ENCODE results near the gene EIF4A3.

Gene EIF4A3

DNA sequence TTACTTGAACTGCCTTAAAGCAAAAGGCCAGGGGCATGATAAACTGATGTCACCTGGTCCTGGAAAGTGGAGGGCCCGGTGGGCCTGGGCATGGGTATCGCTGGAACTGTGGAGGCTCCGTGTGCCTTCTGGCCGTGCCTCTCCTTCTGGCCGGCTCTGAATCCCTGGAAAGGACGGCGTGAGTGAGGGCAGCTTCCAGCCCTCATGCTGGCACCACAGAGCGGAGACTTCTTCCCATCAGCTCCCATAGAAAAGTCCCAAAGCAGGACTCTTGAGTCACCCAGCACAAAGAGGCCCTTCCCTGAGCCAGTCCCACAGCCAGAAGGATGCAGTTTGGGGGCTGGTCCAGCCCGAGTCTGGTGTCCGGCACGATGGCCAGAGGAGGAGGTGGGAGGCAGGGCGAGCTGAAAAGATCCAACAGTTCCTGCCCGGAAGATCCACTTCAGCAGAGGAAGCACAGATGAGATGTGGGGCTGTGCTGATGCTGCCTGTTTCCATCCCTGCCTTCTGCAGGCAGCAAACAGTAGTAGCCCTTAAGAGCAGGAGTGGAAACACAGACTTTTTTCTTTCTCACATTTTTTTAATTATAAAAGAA is 37.8 kb downstream of the EIF4A3 start:
- no peak for DNase-seq
- Mint-ChIP-seq H3K36me3 (no peaks in the 10 kb centered on the region), H3K4me1 (no peaks in the 10 kb centered on the region), H3K27me3 (no peaks in the 10 kb centered on the region), H3K9me3 (no peaks in the 10 kb centered on the region), H3K4me3 (no peak overlapping the region), H3K27ac (no peak overlapping the region)
- CTCF ChIA-PET, result no interaction called here

DNA sequence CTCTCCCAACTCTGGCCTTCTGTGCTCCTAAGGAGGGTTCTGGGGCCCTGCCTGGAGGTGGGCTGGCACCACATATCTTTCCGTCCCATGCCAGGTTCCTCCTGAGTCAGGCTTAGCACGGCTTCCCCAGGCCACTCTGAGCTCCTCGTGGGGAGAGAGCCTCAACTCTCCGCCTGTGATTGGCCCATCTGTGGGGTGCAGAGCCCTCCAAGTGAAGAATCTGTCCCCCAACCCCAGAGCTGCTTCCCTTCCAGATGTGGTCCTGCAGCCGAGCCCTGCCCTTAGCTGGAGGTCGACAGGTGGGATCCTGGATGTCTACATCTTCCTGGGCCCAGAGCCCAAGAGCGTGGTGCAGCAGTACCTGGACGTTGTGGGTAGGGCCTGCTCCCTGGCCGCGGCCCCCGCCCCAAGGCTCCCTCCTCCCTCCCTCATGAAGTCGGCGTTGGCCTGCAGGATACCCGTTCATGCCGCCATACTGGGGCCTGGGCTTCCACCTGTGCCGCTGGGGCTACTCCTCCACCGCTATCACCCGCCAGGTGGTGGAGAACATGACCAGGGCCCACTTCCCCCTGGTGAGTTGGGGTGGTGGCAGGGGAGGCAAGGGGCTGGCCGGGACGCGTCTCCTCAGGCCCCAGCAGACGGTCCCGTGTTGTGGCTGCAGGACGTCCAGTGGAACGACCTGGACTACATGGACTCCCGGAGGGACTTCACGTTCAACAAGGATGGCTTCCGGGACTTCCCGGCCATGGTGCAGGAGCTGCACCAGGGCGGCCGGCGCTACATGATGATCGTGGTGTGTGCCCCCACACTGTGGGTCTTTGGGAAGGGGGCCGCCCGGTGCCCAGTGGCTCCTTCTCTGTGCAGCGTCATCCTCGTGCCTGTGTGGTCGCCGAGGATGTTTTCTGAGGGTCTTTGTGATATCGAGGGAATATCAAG is 38.6 kb downstream of the EIF4A3 start:
- Mint-ChIP-seq H3K36me3 (no peaks in the 10 kb centered on the region), H3K4me1 (no peaks in the 10 kb centered on the region), H3K4me3 (no peak overlapping the region), H3K27me3 (no peaks in the 10 kb centered on the region), H3K9me3 (no peaks in the 10 kb centered on the region), H3K27ac (peak overlapping the region; percentile 37)
- DNase-seq, result no peak
- CTCF ChIA-PET, result no interaction called here

DNA sequence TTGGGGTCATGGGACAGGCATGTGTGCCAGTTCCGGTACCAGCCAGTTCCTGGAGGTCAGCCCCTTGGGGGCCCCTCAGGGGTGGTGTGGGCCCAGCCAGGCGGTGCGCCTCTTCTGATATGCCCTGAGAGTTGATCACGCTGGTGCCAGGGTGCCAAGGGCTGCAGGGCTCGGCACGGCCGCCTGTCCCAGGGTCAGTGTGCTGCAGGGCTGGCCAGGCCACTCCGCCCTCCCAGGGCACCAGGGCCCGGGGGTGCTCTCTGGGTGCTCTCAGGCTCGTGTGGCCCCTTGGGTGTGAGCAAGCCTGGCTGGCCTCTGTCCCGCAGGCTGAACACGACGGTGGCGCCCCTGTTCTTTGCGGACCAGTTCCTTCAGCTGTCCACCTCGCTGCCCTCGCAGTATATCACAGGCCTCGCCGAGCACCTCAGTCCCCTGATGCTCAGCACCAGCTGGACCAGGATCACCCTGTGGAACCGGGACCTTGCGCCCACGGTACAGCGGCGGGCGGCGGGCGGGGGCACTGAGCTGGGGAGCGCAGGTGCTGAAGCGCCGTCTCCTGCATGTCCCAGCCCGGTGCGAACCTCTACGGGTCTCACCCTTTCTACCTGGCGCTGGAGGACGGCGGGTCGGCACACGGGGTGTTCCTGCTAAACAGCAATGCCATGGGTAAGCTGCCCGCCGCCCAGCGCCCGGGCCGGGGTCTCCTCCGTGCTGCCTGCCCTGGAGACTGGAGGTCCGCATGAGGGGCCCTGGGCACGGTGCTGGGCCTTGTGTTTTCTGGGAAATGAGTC is 39.5 kb downstream of the EIF4A3 start:
- Mint-ChIP-seq H3K27me3 (peaks cover 2% of the 10 kb centered on the region), H3K27ac (no peak overlapping the region), H3K4me1 (peaks cover 4% of the 10 kb centered on the region), H3K36me3 (no peaks in the 10 kb centered on the region), H3K9me3 (no peaks in the 10 kb centered on the region), H3K4me3 (no peak overlapping the region)
- CTCF ChIA-PET, result no interaction called here
- no peak for DNase-seq

DNA sequence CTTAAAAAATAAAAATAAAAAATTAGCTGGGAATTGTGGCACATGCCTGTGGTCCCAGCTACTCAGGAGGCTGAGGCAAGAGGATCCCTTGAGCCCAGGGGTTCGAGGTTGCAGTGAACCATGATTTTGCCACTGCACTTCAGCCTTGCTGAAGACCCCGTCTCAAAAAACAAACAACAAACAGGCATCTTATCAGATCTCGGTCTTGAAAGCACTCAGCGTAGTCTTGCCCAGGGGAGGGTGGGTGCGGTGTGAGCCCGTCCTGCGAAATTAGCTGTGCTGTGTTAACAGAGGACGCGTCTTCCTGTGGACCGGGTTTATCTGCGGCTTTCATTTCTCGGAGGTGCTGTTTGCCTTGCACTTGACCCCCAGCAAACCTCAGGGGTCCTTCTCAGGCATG is 40.2 kb downstream of the EIF4A3 start:
- H3K4me3 Mint-ChIP-seq, result no peak overlapping the region
- H3K4me1 Mint-ChIP-seq, result peaks cover 11% of the 10 kb centered on the region
- H3K27me3 Mint-ChIP-seq, result peaks cover 9% of the 10 kb centered on the region
- CTCF ChIA-PET, result no interaction called here
- H3K36me3 Mint-ChIP-seq, result no peaks in the 10 kb centered on the region
- no peak overlapping the region for H3K27ac Mint-ChIP-seq
- H3K9me3 Mint-ChIP-seq, result no peaks in the 10 kb centered on the region
- DNase-seq, result no peak

DNA sequence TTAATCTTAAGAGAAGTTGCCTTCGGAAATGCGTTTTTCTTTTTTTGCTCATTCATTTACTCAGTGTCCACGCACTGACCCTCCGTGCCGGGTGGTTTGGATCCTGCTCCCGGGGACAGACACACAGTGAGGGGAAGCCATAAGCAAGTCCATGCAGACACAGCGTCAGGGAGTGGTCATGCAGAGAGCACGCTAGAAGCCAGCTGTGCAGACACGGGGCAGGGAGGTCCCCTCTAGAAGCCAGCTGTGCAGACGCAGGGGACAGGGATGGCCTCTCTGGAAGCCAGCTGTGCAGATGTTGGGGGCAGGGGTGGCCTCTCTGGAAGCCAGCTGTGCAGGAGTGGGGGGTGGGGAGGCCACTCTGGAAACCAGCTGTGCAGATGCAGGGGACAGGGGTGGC is 40.8 kb downstream of the EIF4A3 start:
- CTCF ChIA-PET, result no interaction called here
- no peak overlapping the region for H3K4me3 Mint-ChIP-seq

DNA sequence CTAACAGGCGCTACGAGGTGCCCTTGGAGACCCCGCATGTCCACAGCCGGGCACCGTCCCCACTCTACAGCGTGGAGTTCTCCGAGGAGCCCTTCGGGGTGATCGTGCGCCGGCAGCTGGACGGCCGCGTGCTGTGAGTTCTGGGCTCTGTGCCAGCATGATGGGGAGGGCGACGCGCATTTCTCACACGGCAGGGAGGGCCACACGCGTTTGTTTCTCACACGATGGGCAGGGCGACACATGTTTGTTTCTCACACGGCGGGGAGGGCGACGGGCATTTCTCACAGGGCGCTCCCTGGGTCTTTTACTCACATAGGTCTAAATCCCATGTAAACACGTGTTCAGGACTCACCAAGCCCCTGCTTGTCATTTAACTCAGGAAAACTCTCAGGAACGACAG is 41.2 kb downstream of the EIF4A3 start:
- Mint-ChIP-seq H3K27me3 (peaks cover 11% of the 10 kb centered on the region), H3K27ac (no peak overlapping the region), H3K4me1 (peaks cover 14% of the 10 kb centered on the region), H3K36me3 (no peaks in the 10 kb centered on the region), H3K9me3 (no peaks in the 10 kb centered on the region), H3K4me3 (no peak overlapping the region)
- CTCF ChIA-PET, result no interaction called here
- DNase-seq, result no peak

More for the DNA sequence above, 40.8 kb downstream of the EIF4A3 start:
- DNase-seq, result no peak
- peaks cover 12% of the 10 kb centered on the region for H3K4me1 Mint-ChIP-seq
- peaks cover 11% of the 10 kb centered on the region for H3K27me3 Mint-ChIP-seq
- H3K36me3 Mint-ChIP-seq, result no peaks in the 10 kb centered on the region
- H3K9me3 Mint-ChIP-seq, result no peaks in the 10 kb centered on the region
- no peak overlapping the region for H3K27ac Mint-ChIP-seq

DNA sequence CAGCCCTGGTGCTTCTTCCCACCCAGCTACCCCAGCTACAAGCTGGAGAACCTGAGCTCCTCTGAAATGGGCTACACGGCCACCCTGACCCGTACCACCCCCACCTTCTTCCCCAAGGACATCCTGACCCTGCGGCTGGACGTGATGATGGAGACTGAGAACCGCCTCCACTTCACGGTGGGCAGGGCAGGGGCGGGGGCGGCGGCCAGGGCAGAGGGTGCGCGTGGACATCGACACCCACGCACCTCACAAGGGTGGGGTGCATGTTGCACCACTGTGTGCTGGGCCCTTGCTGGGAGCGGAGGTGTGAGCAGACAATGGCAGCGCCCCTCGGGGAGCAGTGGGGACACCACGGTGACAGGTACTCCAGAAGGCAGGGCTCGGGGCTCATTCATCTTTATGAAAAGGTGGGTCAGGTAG is 42.0 kb downstream of the EIF4A3 start:
- CTCF ChIA-PET, result no interaction called here
- no peak for DNase-seq
- H3K36me3 Mint-ChIP-seq, result no peaks in the 10 kb centered on the region
- peaks cover 18% of the 10 kb centered on the region for H3K27me3 Mint-ChIP-seq
- no peak overlapping the region for H3K27ac Mint-ChIP-seq
- no peaks in the 10 kb centered on the region for H3K9me3 Mint-ChIP-seq
- H3K4me1 Mint-ChIP-seq, result peaks cover 22% of the 10 kb centered on the region
- no peak overlapping the region for H3K4me3 Mint-ChIP-seq

DNA sequence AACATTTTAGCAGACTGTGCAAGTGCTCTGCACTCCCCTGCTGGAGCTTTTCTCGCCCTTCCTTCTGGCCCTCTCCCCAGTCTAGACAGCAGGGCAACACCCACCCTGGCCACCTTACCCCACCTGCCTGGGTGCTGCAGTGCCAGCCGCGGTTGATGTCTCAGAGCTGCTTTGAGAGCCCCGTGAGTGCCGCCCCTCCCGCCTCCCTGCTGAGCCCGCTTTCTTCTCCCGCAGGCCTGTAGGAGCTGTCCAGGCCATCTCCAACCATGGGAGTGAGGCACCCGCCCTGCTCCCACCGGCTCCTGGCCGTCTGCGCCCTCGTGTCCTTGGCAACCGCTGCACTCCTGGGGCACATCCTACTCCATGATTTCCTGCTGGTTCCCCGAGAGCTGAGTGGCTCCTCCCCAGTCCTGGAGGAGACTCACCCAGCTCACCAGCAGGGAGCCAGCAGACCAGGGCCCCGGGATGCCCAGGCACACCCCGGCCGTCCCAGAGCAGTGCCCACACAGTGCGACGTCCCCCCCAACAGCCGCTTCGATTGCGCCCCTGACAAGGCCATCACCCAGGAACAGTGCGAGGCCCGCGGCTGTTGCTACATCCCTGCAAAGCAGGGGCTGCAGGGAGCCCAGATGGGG is 42.5 kb downstream of the EIF4A3 start:
- CTCF ChIA-PET, result interaction anchor here (1.3 kb wide), 1 partner anchor 96 kb away, joined by 4 read pairs; no protein-coding TSS in a partner anchor
- H3K27me3 Mint-ChIP-seq, result peaks cover 21% of the 10 kb centered on the region

DNA sequence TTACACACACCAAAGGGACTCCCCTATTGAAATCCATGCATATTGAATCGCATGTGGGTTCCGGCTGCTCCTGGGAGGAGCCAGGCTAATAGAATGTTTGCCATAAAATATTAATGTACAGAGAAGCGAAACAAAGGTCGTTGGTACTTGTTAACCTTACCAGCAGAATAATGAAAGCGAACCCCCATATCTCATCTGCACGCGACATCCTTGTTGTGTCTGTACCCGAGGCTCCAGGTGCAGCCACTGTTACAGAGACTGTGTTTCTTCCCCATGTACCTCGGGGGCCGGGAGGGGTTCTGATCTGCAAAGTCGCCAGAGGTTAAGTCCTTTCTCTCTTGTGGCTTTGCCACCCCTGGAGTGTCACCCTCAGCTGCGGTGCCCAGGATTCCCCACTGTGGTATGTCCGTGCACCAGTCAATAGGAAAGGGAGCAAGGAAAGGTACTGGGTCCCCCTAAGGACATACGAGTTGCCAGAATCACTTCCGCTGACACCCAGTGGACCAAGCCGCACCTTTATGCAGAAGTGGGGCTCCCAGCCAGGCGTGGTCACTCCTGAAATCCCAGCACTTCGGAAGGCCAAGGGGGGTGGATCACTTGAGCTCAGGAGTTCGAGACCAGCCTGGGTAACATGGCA is 43.4 kb downstream of the EIF4A3 start:
- H3K4me1 Mint-ChIP-seq, result peaks cover 27% of the 10 kb centered on the region
- H3K36me3 Mint-ChIP-seq, result no peaks in the 10 kb centered on the region
- H3K4me3 Mint-ChIP-seq, result peak overlapping the region; percentile 0
- H3K9me3 Mint-ChIP-seq, result no peaks in the 10 kb centered on the region
- peaks cover 25% of the 10 kb centered on the region for H3K27me3 Mint-ChIP-seq
- no peak for DNase-seq
- no peak overlapping the region for H3K27ac Mint-ChIP-seq
- CTCF ChIA-PET, result interaction anchor here (1.3 kb wide), 1 partner anchor 96 kb away, joined by 4 read pairs; no protein-coding TSS in a partner anchor

More for the DNA sequence above, 42.5 kb downstream of the EIF4A3 start:
- H3K4me1 Mint-ChIP-seq, result peaks cover 27% of the 10 kb centered on the region
- no peak overlapping the region for H3K27ac Mint-ChIP-seq
- no peak overlapping the region for H3K4me3 Mint-ChIP-seq
- no peaks in the 10 kb centered on the region for H3K36me3 Mint-ChIP-seq
- no peaks in the 10 kb centered on the region for H3K9me3 Mint-ChIP-seq
- DNase-seq, result no peak

DNA sequence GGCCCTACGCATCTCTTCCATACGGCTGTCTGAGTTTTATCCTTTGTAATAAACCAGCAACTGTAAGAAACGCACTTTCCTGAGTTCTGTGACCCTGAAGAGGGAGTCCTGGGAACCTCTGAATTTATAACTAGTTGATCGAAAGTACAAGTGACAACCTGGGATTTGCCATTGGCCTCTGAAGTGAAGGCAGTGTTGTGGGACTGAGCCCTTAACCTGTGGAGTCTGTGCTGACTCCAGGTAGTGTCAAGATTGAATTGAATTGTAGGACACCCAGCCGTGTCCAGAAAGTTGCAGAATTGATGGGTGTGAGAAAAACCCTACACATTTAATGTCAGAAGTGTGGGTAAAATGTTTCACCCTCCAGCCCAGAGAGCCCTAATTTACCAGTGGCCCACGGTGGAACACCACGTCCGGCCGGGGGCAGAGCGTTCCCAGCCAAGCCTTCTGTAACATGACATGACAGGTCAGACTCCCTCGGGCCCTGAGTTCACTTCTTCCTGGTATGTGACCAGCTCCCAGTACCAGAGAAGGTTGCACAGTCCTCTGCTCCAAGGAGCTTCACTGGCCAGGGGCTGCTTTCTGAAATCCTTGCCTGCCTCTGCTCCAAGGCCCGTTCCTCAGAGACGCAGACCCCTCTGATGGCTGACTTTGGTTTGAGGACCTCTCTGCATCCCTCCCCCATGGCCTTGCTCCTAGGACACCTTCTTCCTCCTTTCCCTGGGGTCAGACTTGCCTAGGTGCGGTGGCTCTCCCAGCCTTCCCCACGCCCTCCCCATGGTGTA is 44.1 kb downstream of the EIF4A3 start:
- H3K27me3 Mint-ChIP-seq, result peaks cover 28% of the 10 kb centered on the region
- no peaks in the 10 kb centered on the region for H3K36me3 Mint-ChIP-seq
- peak overlapping the region; percentile 91 for H3K4me3 Mint-ChIP-seq
- peak overlapping the region; percentile 28 for H3K27ac Mint-ChIP-seq
- no peak for DNase-seq
- CTCF ChIA-PET, result no interaction called here
- H3K4me1 Mint-ChIP-seq, result peaks cover 27% of the 10 kb centered on the region
- H3K9me3 Mint-ChIP-seq, result no peaks in the 10 kb centered on the region

DNA sequence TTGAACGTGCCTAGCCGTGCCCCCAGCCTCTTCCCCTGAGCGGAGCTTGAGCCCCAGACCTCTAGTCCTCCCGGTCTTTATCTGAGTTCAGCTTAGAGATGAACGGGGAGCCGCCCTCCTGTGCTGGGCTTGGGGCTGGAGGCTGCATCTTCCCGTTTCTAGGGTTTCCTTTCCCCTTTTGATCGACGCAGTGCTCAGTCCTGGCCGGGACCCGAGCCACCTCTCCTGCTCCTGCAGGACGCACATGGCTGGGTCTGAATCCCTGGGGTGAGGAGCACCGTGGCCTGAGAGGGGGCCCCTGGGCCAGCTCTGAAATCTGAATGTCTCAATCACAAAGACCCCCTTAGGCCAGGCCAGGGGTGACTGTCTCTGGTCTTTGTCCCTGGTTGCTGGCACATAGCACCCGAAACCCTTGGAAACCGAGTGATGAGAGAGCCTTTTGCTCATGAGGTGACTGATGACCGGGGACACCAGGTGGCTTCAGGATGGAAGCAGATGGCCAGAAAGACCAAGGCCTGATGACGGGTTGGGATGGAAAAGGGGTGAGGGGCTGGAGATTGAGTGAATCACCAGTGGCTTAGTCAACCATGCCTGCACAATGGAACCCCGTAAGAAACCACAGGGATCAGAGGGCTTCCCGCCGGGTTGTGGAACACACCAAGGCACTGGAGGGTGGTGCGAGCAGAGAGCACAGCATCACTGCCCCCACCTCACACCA is 44.8 kb downstream of the EIF4A3 start:
- Mint-ChIP-seq H3K36me3 (no peaks in the 10 kb centered on the region), H3K27ac (peak overlapping the region; percentile 84), H3K27me3 (peaks cover 31% of the 10 kb centered on the region), H3K4me1 (peaks cover 27% of the 10 kb centered on the region), H3K9me3 (no peaks in the 10 kb centered on the region), H3K4me3 (peak overlapping the region; percentile 91)
- DNase-seq, result no peak
- CTCF ChIA-PET, result interaction anchor here (0.6 to 2.3 kb wide), 21 partner anchors 10 to 326 kb away, joined by 3 to 8 read pairs (median 4); partner anchors contain the start of gene RNF213
